COR-L47 (cell line): ENCODE results near the gene ADAMTS6.
A peak's percentile ranks its signal among the peaks of the same experiment; 100 is the strongest.
"Not testable (repeated sequence)": the region's sequence is repeated elsewhere in the genome, so short reads cannot be mapped to it uniquely, and the experiment has no call there.

ENCODE experiments used
- DNase-seq: peaks from one replicate; lab custom pipeline; 2025; lab: John Stamatoyannopoulos, UW

The ADAMTS6 gene, protein sequence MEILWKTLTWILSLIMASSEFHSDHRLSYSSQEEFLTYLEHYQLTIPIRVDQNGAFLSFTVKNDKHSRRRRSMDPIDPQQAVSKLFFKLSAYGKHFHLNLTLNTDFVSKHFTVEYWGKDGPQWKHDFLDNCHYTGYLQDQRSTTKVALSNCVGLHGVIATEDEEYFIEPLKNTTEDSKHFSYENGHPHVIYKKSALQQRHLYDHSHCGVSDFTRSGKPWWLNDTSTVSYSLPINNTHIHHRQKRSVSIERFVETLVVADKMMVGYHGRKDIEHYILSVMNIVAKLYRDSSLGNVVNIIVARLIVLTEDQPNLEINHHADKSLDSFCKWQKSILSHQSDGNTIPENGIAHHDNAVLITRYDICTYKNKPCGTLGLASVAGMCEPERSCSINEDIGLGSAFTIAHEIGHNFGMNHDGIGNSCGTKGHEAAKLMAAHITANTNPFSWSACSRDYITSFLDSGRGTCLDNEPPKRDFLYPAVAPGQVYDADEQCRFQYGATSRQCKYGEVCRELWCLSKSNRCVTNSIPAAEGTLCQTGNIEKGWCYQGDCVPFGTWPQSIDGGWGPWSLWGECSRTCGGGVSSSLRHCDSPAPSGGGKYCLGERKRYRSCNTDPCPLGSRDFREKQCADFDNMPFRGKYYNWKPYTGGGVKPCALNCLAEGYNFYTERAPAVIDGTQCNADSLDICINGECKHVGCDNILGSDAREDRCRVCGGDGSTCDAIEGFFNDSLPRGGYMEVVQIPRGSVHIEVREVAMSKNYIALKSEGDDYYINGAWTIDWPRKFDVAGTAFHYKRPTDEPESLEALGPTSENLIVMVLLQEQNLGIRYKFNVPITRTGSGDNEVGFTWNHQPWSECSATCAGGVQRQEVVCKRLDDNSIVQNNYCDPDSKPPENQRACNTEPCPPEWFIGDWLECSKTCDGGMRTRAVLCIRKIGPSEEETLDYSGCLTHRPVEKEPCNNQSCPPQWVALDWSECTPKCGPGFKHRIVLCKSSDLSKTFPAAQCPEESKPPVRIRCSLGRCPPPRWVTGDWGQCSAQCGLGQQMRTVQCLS (N-terminal part only)

GRCh38 chr5:65481635-65482295, at the start of gene ADAMTS6:
ADAMTS6 (minus strand) TSS chr5:65481920; CDS start chr5:65473673, 8,247 bp downstream.
- peak; percentile 72 for DNase-seq

- DNase-seq: no peak
Observed at GRCh38 chr5:65530904-65531303, 49.2 kb upstream of the ADAMTS6 start.

DNA sequence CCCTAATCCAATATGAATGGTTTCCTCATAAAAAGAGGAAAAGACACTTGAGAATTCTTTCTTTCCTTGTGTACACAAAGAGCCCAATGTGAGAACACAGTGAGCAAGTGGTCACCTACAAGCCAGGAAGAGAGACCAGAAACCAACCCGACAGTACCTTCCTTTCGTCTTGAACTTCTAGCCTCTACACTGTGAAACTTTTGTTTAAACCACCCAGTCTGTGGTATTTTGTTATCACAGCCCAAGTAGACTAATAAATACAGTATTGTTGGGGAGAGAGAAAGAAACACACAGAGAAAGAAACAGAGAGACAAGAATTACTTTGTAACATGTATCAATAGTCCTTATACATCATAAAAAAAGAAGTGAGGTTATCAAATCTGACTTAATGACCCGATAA, 44.0 kb upstream of the ADAMTS6 start:
- no peak for DNase-seq

DNA sequence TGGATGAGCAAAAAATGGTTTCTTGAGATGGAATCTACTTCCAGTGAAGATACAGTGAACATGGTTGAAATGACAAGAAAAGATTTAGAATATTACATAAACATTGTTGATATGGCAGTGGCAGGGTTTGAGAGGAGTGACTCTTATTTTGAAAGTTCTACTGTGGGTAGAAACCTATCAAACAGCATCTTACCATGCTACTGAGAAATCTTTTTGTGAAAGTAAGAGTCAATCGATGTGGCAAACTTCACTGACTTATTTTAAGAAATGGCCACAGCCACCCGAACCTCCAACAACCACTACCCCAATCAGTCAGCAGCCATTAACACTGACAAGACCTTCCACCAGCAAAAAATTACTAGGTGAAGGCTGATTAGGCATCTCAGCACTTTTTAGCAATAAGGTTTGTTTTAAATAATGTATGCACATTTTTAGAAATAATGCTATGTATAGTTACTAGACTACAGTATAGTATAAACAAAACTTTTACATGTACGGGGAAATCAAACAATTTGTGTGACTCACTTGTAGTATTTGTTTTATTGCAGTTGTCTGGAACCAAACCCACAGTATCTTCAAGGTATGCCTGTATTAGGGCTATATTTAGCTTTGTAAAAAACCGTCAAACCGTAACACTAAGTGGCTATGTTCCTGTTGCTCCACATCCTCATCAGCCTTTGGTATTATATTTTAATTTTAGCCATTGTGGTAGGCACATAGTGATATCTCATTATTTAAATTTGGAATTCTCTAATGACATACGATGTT, 30.6 kb upstream of the ADAMTS6 start:
- DNase-seq: no peak

- DNase-seq: no peak
Observed at GRCh38 chr5:65508978-65509377, 27.3 kb upstream of the ADAMTS6 start.

- no peak for DNase-seq
Observed at GRCh38 chr5:65506961-65507360, 25.2 kb upstream of the ADAMTS6 start.

DNA sequence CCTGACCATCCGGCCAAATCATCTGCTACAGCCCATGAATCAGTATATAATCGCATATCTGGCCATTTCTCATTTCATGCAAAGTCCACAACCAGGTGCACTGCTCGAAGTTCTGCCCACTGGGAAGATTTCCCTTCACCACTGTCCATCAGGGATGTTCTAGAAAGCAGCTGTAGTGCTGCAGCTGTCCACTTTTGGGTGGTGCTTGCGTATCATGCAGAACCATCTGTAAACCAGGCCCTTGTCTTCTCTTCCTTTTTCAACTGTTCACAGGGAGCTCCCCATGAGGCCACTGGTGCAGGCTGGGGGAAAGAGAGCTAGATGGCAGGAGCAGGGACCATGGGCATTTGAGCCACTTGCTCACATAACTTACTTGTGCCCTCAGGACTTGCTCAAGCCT, 7.4 kb upstream of the ADAMTS6 start:
- no peak for DNase-seq

DNA sequence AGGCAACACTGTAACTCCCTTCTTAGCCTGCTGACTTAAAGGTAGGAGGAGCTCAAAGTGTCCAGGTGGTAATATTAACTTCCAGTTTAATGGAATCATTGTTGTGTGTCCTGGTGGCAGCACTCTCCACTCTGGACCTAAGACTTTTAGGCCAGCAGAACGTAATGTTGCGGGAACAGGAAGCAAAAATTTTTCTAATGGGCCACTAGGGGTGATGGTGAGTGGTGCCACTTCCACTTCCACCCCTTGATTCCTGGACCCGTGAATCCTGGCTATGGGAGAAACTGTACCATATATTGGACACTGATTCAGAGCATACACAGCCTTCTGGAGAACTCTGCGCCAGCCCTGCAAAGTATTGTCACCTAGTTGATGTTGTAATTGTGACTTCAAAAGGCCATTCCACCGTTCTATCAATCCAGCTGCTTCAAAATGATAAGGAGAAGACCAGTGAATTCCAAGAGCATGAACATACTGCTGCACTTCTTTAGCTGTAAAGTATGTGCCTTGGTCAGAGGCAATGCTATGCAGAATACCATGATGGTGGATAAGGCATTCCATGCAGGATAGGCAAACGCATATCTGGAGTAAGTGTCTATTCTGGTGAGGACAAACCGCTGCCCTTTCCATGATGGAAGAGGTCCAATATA, 6.4 kb upstream of the ADAMTS6 start:
- DNase-seq: not testable (repeated sequence)

- DNase-seq: not testable (repeated sequence)
Observed at GRCh38 chr5:65486803-65487202, 5.1 kb upstream of the ADAMTS6 start.

DNA sequence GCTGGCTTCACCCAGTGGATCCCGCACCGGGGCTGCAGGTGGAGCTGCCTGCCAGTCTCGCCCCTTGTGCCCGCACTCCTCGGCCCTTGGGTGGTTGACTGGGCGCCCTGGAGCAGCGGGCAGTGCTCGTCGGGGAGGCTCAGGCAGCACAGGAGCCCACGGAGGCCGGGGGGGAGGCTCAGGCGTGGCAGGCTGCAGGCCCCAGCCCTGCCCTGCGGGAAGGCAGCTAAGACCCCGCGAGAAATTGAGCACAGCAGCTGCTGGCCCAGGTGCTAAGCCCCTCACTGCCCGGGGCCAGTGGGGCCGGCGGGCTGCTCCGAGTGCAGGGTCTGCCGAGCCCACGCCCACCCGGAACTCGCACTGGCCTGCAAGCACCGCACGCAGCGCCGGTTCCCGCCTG, 3.7 kb upstream of the ADAMTS6 start:
- no peak for DNase-seq

GRCh38 chr5:65483546-65484346, 2.0 kb upstream of the ADAMTS6 start:
- peak; percentile 36 for DNase-seq

DNA sequence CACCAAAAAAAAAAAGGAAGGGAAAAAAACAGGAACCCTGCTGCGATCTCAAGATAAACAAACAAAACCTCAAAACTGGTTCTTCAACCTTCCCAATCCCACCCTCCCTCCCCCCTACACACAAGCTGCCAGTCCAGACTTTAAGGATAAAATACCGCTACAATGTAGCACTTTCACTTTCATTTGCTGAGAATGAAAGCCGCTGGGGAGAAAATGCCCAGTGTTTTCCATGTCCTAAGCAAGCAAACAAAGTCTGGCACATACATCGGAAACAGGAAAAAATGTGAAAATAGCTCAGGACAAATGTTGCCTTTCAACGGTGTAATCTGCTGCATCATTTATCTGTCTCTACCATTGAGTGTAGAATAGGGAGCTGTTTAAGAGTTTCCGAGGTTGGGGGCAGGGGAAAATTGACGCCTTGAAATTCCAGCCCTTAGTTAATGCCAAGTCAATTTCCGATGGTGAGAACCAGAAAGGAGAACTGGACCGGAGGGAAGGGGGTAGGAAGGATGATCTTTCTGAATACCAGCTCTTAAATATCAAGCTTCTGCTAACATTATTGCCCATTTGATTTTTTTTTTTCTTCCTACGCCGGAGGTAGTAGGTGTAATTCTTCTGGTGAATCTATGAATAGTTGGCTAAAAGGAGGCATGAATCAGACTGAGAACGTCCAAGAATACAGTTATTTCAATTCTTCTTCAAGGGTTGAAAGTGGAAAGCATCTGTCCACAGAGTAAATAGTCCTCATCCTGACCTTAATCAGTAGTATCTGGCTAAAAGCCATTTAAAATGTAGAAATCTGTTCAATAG, 1.2 kb upstream of the ADAMTS6 start:
- peak; percentile 25 for DNase-seq

- DNase-seq: no peak
Observed at GRCh38 chr5:65482296-65482735, 596 bp upstream of the ADAMTS6 start.

DNA sequence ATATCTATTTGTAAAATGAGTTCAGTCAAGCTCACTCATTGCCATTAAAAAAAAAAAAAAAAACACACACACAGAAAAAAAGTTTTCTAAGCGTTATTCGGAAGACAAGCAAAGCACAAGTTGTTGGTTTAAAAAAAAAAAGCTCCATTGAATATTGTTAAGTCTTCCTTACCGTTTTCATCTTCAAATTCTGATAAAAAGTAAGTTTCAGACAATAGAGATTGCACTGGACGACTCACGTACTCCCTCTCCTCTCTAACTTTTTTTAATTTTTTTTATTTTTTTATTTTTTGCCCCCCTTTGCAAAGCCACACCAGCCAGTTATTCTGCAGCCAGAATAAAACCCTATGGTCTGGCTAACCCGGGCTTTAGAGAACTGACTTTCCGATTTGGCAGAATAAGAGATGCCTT, 544 bp downstream of the ADAMTS6 start:
- DNase-seq: no peak

DNA sequence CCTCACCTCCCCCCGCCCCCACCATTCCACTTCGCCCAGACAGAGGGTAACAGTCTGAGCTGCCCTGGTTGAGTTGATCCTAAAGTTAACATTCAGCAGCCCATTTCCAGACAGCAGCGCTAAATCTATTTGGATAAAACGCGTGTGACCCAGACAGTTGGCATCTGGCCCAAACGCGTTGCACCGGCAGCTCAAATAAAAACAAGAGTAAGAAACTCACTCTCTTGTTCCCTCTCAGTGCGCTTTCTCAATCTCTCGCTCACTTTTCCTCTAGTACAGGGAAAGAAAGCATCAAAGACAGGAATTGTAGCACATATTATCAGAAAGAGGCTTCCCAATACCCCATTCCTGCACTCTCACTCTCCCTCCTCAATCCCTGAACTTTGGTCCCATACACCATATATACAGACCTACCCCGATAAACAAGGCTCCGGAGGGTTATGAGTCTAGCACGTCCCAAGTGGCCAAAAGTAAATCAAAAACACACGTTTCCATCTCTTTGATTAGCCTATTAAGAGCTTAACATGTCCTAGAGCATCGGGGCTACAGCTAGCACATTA, 1.3 kb downstream of the ADAMTS6 start:
- peak; percentile 17 for DNase-seq

GRCh38 chr5:65479527-65479926, 2.2 kb downstream of the ADAMTS6 start:
- no peak for DNase-seq

DNA sequence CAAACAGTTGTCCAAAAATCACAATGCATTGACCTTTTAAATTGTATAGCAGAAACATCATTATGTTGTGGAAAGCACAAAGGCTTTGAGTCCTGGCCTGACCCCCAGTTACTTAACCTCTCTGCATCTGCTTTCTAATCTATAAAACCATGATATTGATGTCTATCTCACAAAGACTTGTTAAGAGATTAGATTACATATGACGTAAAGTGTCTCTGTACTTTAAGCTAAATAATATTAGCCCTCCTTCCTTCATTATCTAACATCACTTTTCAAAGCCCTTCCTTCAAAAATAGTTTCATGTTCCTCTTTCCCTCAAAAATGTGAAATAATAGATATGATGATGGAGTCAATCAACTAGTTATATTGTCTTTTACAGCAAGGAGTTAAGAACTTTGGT, 3.4 kb downstream of the ADAMTS6 start:
- no peak for DNase-seq

- no peak for DNase-seq
Observed at GRCh38 chr5:65475895-65476294, 5.8 kb downstream of the ADAMTS6 start.

DNA sequence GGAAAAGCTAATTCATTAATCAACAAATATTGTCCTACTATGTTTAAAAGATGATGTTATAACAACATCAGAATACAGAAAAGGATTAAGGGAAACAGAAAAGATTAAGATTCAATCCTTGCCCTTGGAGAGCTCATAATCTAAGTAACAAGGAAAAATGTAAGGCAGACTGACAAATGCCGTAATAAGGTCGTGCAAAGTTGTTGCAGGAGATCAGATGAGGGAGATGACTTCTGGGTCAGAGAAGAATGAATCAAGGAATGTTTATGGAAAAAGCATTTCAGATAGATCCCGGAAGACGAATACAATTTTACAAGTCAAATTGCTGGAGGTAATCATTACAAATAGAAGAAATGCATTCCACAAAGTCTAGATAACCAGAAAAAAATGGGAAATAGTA, 6.4 kb downstream of the ADAMTS6 start:
- DNase-seq: no peak
